SKM-1 (cell line): ENCODE data around the gene SIRPG.
"Not testable (repeated sequence)": the region's sequence is repeated elsewhere in the genome, so short reads cannot be mapped to it uniquely, and the experiment has no call there.

ENCODE experiments used
- DNase-seq: peaks from one replicate; lab custom pipeline; 2025; ENCODE audit not compliant: unreplicated experiment; lab: John Stamatoyannopoulos, UW

SIRPG gene

DNA sequence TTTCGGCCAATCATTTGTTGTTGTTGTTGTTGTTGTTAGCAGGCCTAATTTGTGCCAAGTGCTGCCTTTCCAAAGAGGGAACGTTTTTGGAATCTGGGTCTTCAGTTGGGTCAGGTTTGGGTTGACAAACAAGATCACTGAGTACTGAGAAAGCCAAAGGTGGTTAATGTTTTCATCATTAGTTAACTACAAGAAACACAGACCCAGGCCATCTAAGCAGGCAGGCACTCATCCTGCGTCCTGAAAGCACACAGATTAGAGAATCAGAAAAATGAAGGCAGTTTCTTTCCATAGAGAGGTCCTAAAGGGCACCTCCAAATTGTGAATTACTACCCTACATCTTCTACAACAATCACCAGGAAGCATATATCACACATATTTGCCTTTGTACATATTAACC is 15.1 kb upstream of the SIRPG start:
- no peak for DNase-seq

DNA sequence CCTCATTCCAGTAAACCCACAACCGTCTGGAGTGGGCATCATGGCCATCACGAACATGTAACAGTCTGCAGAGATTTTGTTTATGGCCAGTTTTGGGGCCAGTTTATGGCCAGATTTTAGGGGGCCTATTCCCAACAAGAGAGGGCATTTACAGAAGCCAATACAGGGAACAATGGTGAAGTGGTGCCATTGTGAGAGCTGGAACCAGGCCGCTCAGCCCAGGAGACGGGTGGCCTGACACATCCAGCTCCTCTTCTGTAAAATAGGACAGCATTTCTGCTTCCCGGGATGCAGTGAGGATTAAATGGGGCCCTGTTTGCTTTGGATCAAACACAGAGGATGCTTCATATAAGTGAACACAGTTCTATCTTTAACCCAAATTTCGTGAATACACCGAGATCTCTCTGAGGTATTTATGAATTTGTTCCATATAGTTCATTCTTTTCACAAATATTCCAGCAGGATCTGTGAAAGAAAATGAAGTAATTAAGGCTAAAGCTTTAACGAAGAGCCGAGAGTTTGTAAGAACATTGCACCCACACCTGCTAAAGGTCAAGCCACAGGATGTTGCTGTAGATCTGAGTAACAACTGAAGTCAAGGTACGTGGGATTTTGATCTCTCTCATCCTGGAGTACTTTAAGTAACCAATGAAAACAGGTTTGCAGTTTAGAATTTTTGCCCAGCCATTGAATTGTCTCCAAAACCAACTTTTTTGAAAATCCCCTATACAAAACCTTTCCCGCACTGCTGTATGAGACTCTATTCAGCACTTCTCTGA is 14.5 kb upstream of the SIRPG start:
- no peak for DNase-seq

DNA sequence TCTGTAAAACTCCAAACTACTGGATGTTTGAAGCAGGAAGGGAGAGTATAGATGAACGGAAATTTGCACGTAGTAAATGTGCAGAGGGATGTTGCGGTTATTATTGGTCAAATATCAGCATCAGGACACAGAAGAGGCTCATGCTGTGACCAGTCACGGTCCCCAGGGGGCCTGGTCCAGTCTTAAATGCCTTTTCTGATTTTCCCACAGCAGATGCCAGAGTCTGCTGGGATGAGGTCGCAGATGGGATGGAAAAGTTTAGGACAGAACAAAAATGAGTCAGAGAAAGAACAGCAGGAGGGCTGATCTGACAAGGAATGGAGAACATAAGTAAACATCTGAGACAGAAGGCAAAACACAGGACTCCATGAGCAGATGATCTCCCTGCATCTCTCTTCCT is 11.7 kb upstream of the SIRPG start:
- DNase-seq = no peak

DNA sequence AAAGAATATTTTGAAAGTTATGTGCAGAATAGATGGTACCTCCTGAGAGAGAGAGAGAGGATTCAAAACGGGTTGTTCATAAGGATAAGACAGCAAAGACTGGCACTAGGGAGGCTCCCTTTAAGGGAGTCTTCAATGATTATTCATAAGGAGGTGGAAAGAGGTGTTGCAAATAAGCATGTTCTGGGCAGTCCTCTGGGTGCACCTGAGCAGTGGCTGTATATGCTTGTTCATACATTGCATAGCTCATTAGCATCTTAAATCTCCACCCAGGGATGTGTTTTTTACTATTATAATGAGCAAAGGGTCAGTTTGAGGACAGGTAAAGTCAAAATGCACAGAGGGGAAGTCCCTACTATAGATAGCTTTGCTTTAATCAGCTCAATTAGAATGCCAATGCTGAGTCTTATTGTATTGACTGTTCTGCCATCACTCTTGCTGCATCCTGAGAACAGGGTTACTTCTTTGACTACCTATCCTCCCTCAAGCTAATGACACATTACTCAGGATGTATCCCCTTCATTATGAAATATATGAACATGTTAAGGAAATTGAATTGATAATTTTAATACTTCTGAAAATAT is 10.0 kb upstream of the SIRPG start:
- no peak for DNase-seq

DNA sequence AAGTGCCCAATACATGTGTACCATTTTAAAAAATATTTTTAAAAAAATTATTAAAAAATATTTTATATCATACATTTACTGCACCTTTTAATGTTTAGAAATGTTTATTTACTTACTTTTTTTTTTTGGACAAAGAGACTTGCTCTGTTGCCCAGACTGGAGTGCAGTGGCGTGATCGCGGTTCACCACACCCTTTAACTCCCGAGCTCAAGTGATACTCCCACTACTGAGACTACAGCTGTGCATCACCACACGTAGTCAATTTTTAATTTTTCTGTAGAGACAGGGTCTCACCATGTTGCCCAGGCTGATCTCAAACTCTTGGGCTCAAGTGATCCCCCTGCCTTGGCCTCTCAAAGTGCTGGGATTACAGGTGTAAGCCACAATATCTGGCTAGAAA is 9.2 kb upstream of the SIRPG start:
- no peak for DNase-seq

DNA sequence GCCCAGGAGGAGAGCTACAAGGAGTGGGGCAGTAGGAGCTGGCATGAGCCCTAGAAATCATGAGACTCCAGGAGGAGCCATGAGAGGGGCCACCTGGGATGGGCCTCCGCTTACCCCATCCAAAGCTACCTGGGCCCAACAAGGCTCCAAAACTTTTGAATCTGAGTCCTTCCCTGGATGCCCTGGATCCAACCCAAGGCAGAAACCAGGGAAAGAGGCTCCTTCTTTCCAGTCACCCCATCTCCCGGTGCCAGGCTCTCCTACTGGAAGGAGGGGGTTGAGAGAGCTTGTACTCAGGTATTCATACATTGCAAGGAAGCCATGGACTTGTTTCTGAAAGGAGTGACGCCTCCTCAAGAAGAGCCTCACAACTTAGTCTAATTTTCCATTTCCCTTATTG is 7.8 kb upstream of the SIRPG start:
- DNase-seq = no peak

DNA sequence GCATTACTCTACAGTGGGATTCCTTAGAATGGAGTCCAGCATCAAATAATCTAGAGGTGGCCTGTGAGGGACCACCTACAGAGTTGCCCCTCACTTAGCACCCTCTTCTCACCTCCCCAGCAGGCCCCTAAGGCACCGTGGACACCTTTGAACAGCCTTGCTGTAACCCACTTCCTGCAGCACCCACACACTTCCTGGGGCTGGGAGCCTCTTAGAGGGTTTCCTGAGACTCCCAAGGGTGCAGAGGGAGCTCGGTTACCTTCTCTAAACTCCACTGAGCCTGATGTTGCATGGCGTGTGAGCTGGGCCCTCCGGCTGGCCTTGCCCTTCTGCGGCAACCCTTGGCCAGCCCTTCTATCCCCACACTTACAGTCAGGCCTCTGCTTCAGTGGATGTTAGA is 7.3 kb upstream of the SIRPG start:
- no peak for DNase-seq

DNA sequence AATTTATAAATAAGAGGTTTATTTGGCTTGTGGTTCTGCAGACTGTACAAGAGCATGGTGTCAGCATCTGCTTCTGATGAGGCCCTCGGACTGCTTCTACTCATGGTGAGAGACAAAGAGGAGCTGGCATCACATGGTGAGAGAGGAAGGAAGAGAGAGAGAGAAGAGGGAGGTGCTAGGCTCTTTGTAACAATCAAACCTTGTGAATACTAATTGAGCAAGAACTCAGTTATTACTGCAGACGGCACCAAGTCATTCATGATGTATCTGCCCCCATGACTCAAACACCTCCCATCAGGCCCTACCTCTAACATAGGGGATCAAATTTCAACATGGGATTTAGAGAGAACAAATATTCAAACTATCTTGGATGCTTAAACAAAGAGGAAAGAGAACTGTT is 6.3 kb upstream of the SIRPG start:
- no peak for DNase-seq

DNA sequence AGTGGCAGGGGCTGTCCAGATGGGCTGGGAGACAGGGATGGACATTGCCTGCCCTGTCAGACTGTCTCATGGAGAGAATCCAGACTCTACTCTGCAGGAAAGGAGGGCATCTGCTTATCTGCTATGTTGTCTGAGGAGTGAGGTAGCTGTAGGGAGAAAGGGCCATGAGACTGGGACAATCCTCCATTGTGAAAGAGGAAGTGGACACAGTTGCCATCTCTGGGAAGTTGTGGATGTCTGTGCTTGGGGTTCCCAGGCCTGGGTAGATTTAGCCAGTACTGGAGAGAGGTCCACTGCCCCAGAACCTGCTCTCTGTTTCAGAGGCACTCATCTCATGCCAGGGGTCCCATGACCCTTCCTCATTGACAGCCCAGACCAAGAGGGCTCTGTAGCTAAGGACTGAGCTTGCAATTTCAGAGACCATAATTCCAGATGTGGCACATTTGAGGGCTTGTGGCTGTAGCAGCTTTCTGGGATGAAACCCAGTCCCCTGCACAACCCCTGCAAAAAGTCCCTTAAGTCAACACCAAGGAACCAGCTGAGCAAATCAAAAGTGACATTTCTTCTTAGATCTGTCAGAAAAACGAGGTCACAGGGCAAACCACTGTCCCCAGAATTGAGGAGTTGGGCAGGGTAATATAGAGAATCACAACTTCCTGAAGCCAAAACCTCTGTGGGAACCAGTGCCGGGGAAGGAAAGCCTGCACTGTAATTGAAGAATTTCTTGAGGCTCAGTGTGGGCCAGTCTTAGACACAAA is 4.1 kb upstream of the SIRPG start:
- DNase-seq = no peak

DNA sequence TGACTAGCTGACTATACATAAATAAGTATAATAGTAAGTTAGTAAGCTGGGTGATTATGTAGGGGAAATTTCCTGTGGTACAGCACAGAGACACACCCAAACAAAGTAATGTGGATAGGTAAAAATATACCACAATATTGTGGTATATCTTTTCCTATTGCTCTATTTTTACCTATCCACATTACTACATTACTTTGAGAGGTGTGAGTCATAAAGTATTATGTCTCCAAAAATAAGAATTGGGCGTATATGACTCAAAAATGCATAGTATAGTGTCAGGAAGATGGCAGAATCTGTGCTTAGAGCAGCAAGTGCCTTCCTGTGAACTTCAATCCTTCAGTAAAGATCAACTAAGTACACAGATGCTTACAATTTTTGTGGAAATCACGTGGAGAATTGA is 2.7 kb upstream of the SIRPG start:
- no peak for DNase-seq

DNA sequence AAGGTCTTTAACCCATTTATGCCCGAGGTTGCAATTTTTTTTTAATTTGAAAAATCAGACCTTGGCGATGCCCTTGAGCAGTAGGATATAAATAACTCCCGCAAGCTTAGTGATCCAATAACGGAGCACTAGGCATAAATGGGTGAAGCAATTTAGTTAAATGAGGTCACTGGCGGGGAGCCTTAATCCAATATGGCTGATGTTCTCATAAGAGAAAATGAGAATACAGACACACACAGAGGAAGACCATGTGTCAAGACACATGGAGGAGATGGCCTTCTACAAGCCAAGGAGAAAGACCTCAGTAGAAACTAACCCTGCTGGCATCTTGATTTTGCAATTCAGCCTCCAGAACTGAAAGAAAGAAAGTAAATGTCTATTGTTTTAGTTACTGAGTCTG is 735 bp downstream of the SIRPG start:
- no peak for DNase-seq

DNA sequence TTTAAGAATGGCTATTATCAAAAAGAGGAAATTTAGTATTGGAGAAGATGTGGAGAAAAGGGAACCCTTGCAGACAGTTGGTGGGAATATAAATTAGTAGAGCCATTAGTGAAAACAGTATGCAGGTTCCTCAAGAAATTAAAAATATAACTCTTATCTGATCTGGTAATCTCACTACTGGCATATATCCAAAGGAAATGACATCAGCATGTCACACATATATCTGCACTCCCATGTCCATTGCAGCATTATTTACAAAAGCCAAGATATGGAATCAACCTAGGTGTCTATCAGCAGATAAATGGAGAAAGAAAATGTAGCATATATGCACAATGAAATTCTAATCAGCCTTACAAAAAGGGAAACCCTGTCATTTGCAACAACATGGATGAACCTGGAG is 2.6 kb downstream of the SIRPG start:
- DNase-seq = no peak

DNA sequence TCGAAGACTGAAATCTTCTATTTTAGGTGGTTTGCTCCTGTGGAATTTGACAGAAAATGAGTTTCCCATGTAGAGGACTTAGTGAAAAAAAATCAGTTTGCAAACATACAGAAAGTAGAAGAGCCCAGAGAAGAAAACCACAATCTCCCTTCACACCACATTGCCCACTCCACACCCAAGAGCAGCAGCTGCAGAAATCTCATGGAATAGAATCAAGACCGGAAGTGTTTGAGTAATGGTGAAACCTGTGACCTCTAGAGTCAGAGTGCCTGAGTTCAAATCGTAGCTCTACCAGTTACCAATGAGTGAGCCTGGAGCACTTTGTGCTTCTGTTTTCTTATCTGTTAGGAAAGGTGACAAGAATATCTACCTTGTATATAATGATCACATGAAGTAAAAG is 4.6 kb downstream of the SIRPG start:
- DNase-seq = no peak

DNA sequence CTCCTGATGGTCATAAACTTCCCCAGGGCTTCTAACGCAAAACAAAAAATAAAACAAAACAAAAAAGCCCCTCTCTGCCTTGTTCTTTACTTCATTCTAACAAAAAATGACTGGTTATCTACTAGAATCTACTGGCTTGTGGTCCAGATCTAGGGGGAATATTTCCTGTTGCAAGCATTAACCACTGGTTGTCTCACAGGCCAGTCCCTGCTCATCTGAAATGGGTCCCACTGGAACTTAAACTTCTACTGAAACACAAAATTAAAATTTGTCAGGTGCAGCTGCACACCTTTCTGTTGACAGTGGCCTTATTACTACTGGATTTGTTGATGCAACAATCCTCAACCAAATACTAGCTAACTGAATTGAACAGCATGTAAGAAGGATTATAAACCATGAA is 5.5 kb downstream of the SIRPG start:
- no peak for DNase-seq

DNA sequence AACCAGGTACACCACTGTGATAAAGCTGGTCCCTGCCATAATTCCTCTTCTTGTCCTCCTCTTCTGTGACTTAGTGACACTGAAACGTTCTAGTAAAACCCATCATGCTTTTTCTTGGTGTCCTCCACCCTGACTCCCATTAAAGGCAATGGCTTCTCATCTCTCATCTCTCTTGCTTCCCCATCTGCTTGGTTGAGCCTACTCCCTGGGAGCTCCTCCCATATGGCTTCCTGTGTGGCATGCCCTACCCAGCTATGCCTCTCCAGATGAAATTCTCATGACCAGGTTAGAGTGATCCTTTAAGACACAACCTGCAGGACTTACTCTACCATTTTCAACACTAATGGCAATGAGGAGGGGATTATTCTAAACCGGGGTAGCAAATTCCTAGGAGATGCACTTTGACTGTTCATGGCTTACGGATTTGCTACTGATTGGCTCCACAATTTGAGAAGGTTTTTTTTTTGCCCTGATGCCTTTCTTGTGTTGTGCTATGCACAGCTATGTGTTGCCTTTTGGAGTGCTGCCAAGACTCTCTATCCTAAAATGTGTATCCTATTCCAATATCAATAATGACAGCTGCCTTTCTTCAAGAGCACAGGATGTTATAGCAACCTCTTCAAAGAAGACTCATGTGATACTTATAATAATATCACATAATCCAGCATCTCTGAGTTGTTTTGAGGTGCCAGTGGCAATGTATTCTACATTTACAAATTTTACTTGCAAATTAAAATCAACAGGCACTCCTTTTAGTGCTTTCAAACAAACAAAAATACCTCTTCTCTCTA is 6.1 kb downstream of the SIRPG start:
- DNase-seq = no peak

DNA sequence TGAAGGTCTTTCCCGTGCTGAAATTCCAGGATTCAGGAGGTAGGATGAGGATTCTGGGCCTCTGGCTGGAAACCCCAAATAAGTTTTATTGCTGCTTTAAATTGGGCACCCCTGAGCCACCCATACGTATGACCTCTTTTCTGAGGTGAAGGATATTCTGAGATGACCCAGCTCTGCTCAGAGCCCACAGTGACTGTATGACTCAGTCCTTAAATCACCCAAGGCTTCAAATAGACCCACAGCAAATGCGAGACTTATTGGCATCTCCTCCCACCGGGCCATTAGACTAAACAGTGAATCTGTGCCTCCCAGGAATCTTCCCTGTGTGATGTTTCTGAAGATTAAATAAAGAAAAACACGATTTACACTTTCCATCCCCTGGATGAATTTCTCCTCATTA is 9.5 kb downstream of the SIRPG start:
- DNase-seq = no peak

DNA sequence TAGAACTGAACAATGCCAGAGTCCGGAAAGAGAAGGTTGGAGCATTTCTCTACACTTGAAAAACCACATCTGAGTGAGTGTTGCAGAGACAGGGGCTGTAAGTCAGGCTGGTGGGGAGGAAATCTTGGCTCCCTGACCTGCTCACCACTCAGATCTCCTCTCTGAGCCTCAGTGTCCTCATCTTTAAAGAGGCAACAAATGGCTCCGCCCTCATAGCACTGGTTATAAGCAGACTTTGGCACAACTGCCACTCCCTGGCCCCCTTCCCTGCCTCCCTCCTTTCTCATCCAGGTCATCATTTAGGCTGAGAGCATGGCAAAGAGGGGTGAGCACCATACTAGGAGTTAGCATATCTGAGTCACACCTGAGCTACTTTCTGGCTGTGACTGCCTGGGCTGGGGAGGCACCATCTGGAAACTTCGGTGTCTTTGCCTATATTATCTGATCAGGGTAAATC is 10.6 kb downstream of the SIRPG start:
- no peak for DNase-seq

DNA sequence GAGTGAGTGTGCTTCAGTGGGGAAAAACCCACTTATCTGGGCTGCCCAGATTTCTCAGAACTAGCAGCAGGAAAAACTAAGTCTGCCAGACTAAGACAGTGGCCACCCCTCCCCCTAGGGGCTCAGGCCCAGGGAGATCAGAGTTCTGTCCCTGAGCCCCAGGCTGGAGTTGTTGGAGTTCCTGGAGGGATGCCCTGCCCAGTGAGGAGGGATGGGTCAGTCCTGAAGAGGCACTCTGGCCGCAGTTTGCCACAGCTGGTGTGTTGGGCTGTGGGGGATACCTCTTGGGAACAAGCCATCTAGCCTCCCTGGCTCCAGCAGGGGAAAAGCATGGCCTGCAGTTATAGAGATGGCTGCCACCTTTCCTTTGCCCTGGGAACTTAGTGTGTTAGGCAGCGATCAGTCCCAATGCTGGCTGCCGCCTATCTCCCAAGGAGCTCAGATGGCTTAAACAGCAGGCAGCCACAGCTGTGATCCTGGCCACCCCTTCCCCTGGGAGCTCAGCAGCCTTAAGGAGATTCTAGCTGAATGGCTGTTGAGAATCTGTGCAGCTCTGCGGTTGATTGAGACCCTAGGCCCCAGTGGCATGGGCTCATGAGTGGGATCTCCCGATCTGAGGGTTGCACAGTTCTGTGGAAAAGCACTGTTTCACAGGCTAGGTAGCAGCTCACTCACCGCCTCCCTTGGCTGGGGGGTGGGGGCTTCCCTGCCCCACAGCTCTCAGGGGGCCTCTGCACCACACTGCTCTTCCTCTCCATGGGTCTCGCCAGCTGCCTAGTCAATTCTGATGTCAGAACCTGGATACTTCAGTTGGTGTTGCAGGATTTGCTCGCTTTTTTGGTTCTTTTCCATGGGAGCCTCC is 13.2 kb downstream of the SIRPG start:
- no peak for DNase-seq

DNA sequence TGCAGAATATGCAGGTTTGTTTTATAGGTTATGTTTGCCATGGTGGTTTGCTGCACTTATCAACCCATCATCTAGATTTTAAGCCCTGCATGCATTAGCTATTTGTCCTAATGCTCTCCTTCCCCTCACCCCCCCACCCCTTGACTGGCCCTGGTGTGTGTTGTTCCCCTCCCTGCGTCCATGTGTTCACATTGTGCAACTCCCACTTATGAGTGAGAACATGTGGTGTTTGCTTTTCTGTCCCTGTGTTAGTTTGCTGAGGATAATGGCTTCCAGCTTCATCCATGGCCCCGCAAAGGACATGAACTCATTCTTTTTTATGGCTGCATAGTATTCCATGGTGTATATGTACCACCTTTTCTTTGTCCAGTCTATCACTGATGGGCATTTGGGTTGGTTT is 18.9 kb downstream of the SIRPG start:
- not testable (repeated sequence) for DNase-seq

DNA sequence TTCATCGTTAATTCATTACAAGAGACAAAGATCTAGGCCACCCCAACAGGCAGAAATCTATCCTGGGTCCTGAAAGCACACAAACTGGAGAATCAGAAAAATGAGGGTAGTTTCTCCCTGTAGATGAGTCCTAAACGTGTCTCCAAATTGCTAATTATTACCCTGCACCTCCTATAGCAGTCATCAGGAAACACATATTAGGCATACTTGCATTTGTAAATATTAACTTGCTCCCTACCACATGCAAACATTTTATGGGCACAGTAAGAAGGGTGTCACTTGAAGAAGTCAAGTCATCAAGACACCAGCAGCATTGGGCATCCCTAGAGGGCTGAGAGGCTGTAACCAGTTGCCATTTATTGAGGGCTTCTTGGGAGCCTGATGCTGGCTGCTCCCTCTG is 19.8 kb downstream of the SIRPG start:
- no peak for DNase-seq

DNA sequence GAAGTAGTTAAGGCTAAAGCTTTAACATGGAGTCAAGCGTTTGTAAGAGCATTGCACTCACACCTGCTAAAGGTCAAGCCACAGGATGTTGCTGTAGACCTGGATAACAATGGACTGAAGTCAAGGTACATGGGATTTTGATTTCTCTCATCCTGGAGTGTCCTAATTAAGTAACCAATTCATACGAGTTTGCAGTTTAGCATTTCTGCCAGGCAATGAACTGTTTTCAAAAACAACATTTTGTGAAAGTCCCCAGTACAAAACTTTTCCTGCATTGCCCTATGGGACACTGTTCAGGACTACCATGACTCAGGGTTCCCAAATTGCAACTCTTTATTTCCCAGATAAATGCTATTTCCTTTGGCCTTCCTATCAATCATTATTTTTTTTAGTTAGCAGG is 20.4 kb downstream of the SIRPG start:
- DNase-seq = no peak
